Measurements from ENCODE around the gene ARL5A. TPM values are rescaled to one million over a fixed set of nuclear protein-coding genes. Genes with fewer than 3 reads are reported as not detected.

The ARL5A gene
- total RNA-seq, 4 donors from 2014 or later: 60.1 to 82.2 (median 64.3) TPM

GRCh38 chr2:151828890-151829324 is 686 bp upstream of the ARL5A start:
- intact Hi-C loops (cut with DNase I): loop anchor here (5.0 kb wide), 1 partner anchor 173 kb away; no protein-coding TSS in a partner anchor
- 82% methylated on average over 5 of the region's 5 CpGs for WGBS
- TF ChIP-seq POLR2A (IDR thresholded peaks at IDR 0.05; ENCODE audit: low read depth) (no peak), EP300 (IDR thresholded peaks at IDR 0.05) (no peak), POLR2AphosphoS5 (IDR thresholded peaks at IDR 0.05) (no peak)
- TF ChIP-seq, protein P1, sequence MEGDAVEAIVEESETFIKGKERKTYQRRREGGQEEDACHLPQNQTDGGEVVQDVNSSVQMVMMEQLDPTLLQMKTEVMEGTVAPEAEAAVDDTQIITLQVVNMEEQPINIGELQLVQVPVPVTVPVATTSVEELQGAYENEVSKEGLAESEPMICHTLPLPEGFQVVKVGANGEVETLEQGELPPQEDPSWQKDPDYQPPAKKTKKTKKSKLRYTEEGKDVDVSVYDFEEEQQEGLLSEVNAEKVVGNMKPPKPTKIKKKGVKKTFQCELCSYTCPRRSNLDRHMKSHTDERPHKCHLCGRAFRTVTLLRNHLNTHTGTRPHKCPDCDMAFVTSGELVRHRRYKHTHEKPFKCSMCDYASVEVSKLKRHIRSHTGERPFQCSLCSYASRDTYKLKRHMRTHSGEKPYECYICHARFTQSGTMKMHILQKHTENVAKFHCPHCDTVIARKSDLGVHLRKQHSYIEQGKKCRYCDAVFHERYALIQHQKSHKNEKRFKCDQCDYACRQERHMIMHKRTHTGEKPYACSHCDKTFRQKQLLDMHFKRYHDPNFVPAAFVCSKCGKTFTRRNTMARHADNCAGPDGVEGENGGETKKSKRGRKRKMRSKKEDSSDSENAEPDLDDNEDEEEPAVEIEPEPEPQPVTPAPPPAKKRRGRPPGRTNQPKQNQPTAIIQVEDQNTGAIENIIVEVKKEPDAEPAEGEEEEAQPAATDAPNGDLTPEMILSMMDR (IDR thresholded peaks at IDR 0.05): no peak
- no peaks in the 10 kb centered on the region for H3K36me3 ChIP-seq
- no peaks in the 10 kb centered on the region for H3K27me3 ChIP-seq
- H3K27ac ChIP-seq (replicated peaks in 1 of 4): peak overlapping the region; percentile 87 to 92 (median 89)
- no peak for DNase-seq (ENCODE audit: extremely low spot score)
- no peaks in the 10 kb centered on the region for H3K9me3 ChIP-seq
- peak overlapping the region; percentile 80 to 94 (median 86) for H3K4me3 ChIP-seq
- peaks cover 17 to 41% (median 40%) of the 10 kb centered on the region in 4 donors for H3K4me1 ChIP-seq

- H3K4me1 ChIP-seq: peaks cover 17 to 54% (median 49%) of the 10 kb centered on the region in 4 donors
- peak overlapping the region; percentile 87 to 92 (median 89) for H3K27ac ChIP-seq (replicated peaks in 1 of 4)
- no peaks in the 10 kb centered on the region for H3K27me3 ChIP-seq
- intact Hi-C loops (cut with DNase I): loop anchor here (5.0 kb wide), 1 partner anchor 175 kb away; no protein-coding TSS in a partner anchor
- H3K4me3 ChIP-seq: peak overlapping the region; percentile 80 to 94 (median 86)
- no peak for DNase-seq (ENCODE audit: extremely low spot score)
- TF ChIP-seq POLR2A (IDR thresholded peaks at IDR 0.05; ENCODE audit: low read depth): no peak
- TF ChIP-seq POLR2AphosphoS5 (IDR thresholded peaks at IDR 0.05): peak in 1 of 2 donors; percentile 13
- H3K36me3 ChIP-seq: no peaks in the 10 kb centered on the region
- no peaks in the 10 kb centered on the region for H3K9me3 ChIP-seq
- under 1% methylated on average over 25 of the region's 38 CpGs for WGBS
Observed at GRCh38 chr2:151827564-151828142, 568 bp downstream of the ARL5A start.

DNA sequence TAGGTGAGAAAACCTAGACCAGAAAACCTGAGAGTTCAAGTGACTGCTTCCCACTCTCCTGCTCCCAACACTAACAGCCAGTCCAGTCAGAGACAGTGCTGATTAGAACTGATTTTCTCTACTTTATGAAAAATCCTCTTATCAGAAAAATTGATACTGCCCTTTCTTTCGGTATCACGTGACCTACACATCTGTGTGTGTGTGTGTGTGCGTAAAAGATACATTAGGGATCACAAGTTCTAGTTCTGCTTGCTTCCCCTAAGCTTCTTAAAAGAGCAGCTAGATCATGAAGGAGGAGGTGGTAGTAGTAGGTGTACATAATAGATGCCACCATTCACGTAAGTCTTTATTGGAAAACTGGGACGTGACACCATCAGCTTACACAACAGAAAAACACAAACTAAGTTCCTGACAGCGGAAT is 1.5 kb downstream of the ARL5A start:
- WGBS: 55% methylated on average over 6 of the region's 6 CpGs
- peak overlapping the region; percentile 87 to 92 (median 89) for H3K27ac ChIP-seq (replicated peaks in 1 of 4)
- intact Hi-C loops (cut with DNase I): loop anchor here (5.0 kb wide), 1 partner anchor 176 kb away; no protein-coding TSS in a partner anchor
- peak overlapping the region; percentile 80 to 94 (median 86) for H3K4me3 ChIP-seq
- H3K9me3 ChIP-seq: no peaks in the 10 kb centered on the region
- H3K27me3 ChIP-seq: no peaks in the 10 kb centered on the region
- DNase-seq (ENCODE audit: extremely low spot score): no peak
- H3K4me1 ChIP-seq: peaks cover 17 to 58% (median 50%) of the 10 kb centered on the region in 4 donors
- TF ChIP-seq, protein P1 (IDR thresholded peaks at IDR 0.05): no peak
- TF ChIP-seq POLR2A (IDR thresholded peaks at IDR 0.05; ENCODE audit: low read depth): no peak
- no peak for TF ChIP-seq POLR2AphosphoS5 (IDR thresholded peaks at IDR 0.05)
- no peak for TF ChIP-seq EP300 (IDR thresholded peaks at IDR 0.05)
- H3K36me3 ChIP-seq: no peaks in the 10 kb centered on the region

GRCh38 chr2:151824886-151825285 is 3.3 kb downstream of the ARL5A start:
- intact Hi-C loops (cut with DNase I): loop anchor here (5.0 kb wide), 1 partner anchor 177 kb away; no protein-coding TSS in a partner anchor
- Histone ChIP-seq H3K36me3 (no peaks in the 10 kb centered on the region), H3K27ac (replicated peaks in 1 of 4) (no peak overlapping the region), H3K4me3 (no peak overlapping the region), H3K9me3 (no peaks in the 10 kb centered on the region), H3K27me3 (no peaks in the 10 kb centered on the region), H3K4me1 (peaks cover 21 to 58% (median 53%) of the 10 kb centered on the region in 4 donors)
- DNase-seq (ENCODE audit: extremely low spot score): no peak
- TF ChIP-seq EP300 (IDR thresholded peaks at IDR 0.05) (no peak), POLR2AphosphoS5 (IDR thresholded peaks at IDR 0.05) (no peak), POLR2A (IDR thresholded peaks at IDR 0.05; ENCODE audit: low read depth) (no peak)
- TF ChIP-seq, protein P1 (IDR thresholded peaks at IDR 0.05): no peak
- 79% methylated on average over 2 of the region's 2 CpGs for WGBS

DNA sequence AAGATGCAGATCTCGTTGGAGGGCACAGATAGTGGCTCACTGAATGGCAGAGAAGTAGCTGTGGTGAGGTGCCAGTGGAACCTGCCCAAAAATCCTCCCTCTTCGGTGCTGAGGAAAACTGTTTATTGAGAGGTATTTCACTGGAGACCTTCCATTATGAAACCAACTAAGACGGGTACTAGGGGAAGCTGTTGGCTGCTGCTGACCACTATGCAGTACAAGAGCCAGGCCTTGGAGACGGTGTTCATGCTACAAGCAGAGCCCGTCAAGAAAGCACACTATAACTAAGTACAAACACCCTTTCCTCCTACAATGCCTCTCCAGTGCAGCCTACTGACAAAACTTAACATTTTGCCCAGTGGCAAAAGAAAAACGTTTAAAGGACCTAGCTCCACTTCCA is 4.6 kb downstream of the ARL5A start:
- intact Hi-C loops (cut with DNase I): no loop called here
- Histone ChIP-seq H3K9me3 (no peaks in the 10 kb centered on the region), H3K4me3 (no peak overlapping the region), H3K4me1 (peaks cover 17 to 55% (median 50%) of the 10 kb centered on the region in 4 donors), H3K36me3 (no peaks in the 10 kb centered on the region), H3K27me3 (no peaks in the 10 kb centered on the region), H3K27ac (replicated peaks in 1 of 4) (peak overlapping the region; percentile 0 to 16 (median 10))
- WGBS: 41% methylated on average over 6 of the region's 6 CpGs
- no peak for TF ChIP-seq POLR2AphosphoS5 (IDR thresholded peaks at IDR 0.05)
- no peak for TF ChIP-seq EP300 (IDR thresholded peaks at IDR 0.05)
- TF ChIP-seq, protein P1 (IDR thresholded peaks at IDR 0.05): no peak
- TF ChIP-seq POLR2A (IDR thresholded peaks at IDR 0.05; ENCODE audit: low read depth): no peak
- DNase-seq (ENCODE audit: extremely low spot score): no peak

Data from esophagus muscularis mucosa (tissue), 4 donors.